Measurements from ENCODE around the gene CDK5RAP1.

Gene CDK5RAP1

DNA sequence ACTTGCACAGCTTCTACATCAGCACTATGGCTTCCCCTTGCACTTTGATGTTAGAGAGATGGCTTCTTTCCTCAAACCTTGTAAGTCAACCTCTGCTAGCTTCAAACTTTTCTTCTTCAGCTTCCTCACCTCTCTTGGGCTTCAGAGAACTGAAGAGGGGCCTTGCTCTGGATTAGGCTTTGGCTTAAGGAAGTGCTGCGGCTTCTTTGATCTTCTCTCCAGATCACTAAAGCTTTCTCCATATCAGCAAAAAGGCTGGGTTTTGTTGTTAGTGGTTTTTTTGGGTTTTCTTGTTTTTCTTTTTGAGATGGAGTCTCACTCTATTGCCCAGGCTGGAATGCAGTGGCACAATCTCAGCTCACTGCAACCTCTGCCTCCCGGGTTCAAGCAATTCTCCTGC is 24.0 kb downstream of the CDK5RAP1 start:
- no peak for DNase-seq

GRCh38 chr20:33373735-33374605 is 27.3 kb downstream of the CDK5RAP1 start:
- no peak for DNase-seq

- no peak for DNase-seq
These were observed 28.3 kb downstream of the CDK5RAP1 start for GRCh38 chr20:33372993-33373441.

DNA sequence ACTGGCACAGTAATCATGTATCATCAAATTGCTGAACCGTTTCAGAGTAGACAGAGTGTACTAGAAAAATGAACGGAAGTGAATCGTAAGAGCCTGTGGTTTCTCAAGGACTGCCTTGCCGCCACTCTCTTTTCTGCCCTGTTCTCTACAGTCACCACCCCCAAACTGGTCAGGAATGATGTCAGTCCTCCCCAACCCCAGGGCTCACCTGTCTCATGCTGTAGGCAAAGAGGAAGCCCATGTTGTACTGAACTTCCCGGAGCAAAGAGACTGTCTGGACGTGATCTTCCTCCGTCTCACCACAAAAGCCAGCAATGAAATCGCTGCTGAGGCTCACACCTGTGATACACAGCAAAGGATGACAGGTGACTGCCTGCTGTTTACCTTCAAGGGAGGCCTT is 31.0 kb downstream of the CDK5RAP1 start:
- DNase-seq: no peak

DNA sequence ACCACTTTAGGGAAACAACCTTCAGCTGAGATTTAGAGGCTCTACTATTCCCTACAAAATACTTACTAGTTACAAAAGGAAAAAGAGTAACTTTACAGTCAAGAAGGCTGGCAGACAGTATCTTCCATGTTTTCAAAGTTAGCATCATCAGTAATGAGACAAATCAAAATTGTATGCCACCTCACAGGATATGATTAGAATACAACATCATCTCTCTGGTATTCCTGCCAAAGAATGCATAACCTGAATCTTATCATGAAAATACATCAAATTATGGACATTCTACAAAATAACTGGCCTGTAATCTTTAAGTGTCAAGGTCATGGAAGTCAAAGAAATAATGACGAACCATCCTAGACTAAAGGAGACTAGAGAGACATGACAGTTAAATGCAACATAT is 38.4 kb downstream of the CDK5RAP1 start:
- DNase-seq: no peak

GRCh38 chr20:33359399-33360261 is 41.7 kb downstream of the CDK5RAP1 start:
- no peak for DNase-seq

- DNase-seq: no peak
These were observed 48.3 kb downstream of the CDK5RAP1 start for GRCh38 chr20:33353013-33353402.

DNA sequence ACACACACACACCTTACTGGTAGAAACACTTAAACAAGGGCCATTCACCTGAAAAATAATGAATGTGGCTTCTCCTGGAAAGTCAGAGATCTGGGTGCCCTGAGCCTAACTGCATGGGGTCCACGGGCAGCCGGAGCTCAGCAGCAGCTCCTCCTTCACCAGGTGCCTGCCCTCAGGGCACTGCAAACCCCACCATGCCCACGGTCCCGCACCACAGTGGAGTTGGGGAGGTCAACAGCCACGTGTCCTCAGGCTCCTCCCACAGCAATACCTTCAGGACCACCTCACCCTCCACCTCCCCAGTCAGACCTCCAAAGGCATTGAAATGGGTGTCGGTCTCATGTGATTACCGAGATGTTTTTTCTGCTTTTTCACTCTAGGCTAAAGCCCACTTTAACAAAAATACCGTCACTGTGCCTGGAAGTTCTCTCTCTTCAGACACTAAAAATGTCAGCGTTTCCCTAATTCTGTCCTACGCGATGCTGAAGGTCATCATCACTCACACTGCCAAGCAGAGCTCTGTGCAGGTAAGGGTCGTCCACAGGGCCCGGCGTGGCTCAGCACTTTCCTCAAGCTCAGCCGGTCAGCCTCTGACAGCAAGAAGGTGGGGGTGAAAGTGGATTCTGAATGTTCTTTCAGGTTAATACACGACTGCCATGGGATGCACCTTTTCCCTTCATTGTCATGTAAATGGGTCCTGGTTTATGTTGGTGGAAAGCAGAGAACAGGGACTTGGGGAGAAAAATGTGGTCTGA is 48.9 kb downstream of the CDK5RAP1 start:
- no peak for DNase-seq

DNA sequence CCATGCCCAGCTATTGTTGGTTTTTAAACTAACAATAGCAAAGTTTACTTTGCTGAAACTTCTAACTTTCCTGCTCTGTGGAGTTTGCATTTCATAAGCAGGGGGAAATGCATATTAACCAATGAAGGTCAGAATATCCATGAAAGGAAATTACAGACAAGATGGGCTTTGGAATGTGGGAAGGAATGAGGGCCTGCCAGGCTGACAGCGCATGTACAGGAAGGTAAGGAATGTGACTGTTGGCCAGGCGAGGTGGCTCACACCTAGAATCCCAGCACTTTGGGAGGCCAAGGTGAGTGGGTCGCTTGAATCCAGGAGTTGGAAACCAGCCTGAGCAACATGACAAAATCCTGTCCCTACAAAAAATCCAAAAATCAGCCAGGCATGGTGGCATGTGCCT is 49.6 kb downstream of the CDK5RAP1 start:
- DNase-seq: no peak

DNA sequence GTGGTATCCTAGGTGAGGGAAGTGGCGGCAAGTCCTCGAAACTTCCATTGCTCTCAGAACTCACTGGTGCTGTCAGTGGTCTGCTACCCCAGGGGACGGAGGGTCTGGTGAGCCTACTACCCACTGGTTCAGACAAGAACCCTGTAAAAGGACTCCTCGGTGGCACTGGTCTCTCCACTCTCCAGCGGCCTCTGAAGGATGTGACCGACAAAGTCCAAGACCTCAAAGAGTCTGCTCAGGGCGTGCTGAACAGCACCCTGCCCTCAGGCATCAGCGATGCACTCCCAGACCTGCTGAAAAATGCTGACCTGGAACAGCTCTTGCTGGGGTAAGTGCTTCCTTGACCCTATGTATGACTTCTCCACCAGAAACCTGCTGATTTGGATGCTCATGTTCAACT is 51.8 kb downstream of the CDK5RAP1 start:
- DNase-seq: no peak

DNA sequence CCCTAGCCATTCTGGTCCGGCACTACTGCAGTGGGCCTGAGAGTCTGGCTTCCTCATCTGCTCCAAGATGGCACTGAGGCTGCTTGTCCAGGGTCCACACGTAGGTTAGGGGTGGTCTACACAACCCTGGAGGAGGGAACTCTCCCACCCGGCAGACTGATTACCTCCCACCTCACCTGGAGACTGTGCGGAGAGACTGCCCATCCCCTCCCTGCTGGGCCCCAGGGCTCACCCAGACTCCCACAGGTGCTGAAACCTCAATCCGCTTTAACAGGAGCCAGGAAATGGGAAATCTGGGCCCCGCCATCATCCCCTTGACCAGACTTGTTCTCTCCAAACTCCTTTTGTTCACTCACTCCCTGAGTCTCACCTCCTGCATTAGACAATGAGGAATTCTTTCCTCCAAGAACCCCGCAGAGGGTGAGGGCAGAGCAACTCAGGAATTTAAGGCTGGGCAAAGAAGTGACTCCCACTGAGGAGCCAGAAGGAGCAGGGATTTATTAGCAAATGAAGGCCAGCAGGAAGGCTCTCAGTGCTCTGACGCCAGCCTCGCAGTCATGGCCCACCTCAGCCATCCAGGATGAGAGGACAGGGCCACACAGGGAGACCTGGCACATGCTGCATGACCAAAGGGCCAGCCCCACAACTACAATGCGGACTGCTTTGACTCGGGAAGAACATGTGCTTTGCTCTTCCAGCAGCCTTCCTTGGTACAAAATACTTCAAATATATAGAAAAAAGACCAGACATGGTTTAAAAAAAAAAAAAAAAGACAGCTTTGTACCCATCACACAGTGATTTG is 53.0 kb downstream of the CDK5RAP1 start:
- no peak for DNase-seq

DNA sequence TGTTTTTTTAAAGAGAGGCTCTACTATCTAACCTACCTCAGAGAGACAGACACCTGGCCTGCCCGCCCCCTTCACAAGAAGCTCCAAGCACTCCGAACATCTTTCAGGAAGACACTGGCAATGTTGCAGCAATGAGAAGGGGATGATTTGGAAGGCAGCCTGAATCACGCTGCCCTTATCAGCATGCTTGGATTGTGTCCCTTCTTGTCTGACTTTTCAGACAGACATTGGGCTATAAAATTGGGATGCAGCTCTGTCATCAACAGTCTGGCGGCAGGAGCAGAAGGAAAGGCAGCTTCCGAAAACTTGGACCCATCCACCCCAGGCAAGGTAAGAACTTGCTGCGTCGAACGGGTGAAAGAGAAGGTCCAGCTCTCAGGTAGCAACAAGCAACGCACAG is 56.0 kb downstream of the CDK5RAP1 start:
- DNase-seq: no peak

DNA sequence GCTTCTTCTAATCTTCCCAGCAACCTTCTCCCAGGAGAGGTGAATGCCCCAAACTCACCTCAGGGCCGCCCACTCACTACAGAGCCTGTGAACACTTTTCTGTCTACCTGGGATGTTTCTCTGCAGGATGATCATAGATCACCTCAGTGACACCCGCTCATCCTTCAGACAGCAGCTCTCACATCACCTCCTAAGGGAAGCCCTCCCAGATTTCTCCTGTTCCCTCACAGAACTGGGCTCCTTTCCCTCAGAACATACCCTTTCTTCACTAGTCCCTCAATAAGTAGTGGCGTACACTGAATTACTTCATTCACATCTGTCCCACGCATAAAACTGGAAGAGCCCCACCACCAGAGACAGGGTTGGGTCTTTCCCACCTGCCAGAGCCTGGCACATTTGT is 57.8 kb downstream of the CDK5RAP1 start:
- no peak for DNase-seq

DNA sequence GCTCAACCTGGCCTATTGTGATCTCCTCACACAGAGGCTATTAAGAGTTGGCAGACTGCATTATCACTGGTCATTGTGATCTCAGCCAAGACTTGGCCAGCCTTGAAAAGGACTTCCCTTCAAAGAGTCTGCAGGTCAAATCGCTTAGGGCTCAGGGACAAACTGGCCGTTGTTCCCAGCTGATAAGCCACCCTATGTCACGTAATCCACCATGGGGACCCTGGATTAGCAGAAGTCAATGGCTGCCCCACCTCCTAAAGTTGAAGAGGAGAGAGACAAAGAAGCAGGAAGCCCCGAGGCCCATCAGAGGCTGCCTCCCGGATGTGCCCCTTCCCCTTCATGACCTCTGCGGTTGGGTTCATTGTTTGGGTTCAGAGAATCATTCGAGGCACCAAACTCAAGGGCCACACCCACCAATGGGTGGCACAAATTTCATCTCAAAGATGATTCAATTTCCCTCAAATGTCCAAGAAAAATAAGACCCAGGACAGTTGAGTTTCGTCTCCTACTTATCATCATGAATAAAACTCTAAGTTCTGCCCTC is 61.7 kb downstream of the CDK5RAP1 start:
- DNase-seq: no peak

DNA sequence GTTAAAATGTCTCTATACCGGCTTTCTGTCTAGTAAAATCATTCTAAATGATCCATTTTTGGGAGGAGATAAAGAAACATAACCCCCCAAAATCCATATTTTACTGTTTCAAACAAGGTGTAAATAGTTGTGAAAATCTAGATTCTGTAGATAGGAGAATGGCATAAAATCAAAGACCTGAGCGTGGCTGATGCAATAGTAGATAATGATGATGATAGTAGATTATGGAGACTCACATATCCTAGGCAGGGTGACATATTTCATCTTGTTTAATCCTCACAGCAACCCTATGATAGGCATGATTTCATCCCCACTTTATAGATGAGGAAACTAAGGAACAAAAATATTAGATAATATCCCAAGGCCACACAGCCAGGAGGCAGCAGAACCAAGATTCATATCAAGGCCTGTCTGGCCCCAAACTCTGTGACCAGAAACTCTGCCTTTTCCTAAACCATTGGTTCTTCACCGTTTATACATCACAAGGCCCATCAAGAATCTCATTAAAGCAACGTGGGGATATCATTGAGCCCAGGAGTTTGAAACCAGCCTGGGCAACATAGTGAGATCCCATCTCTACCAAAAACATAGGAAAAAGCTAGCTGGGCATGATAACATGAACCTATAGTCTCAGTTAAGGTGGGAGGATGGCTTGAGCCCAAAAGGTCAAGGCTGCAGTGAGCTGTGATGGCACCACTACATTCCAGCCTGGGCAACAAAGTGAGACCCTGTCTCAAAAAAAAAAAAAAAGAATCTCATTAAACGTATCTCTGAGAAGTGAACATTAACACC is 62.7 kb downstream of the CDK5RAP1 start:
- DNase-seq: no peak

DNA sequence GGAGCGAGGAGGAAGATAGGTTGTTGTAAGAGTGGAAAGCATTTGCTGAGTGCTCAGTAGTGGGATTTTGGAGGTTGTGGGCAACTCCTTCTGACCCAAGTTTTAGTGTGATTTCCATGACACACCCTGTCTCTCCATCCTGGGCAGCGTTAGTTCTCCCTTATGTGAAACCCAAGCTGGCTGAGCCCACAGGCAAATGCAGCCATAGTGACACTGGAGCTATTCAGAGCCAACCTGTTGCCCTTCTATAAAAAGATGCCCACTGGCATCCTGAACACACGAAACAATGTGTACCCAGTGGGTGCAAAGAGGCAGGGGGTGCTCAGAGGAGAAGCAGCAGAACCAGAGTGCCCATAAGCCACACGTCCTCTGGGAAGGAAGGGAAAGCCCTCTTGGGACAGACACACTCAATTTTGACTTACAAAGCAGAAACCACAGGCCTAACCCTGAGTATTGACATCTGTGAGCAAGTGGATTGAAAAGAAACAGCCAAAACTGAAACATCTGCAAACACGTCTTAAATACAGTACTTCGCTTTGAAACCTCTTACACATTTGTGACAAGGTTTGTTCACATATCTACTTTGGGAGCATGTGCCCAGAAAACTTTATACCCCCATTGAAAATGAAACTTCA is 63.7 kb downstream of the CDK5RAP1 start:
- DNase-seq: no peak

- no peak for DNase-seq
These were observed 64.2 kb downstream of the CDK5RAP1 start for GRCh38 chr20:33337119-33337518.

GRCh38 chr20:33336375-33336774 is 64.9 kb downstream of the CDK5RAP1 start:
- DNase-seq: no peak

GRCh38 chr20:33334111-33334510 is 67.2 kb downstream of the CDK5RAP1 start:
- no peak for DNase-seq

GRCh38 chr20:33333616-33334015 is 67.7 kb downstream of the CDK5RAP1 start:
- DNase-seq: no peak

Measured in hematopoietic multipotent progenitor cell treated with erythropoietin and hydrocortisone succinate and interleukin-3 and kit ligand, for 8 days (in vitro differentiated cells).